ENCODE results near the gene ADAMTS7.
"Not testable (repeated sequence)": the region's sequence is repeated elsewhere in the genome, so short reads cannot be mapped to it uniquely, and the experiment has no call there.

Gene ADAMTS7

GRCh38 chr15:78753359-78753659 lies 58.0 kb downstream of the ADAMTS7 start:
- H3K4me1 ChIP-seq (ENCODE audit: control insufficient read depth, insufficient read depth, low read length); H3K9me3 ChIP-seq (ENCODE audit: control insufficient read depth, insufficient read depth, low read length); H3K36me3 ChIP-seq (ENCODE audit: control insufficient read depth, insufficient read depth, low read length); H3K9ac ChIP-seq (ENCODE audit: low read depth, low read length); H3K27me3 ChIP-seq (ENCODE audit: control insufficient read depth, insufficient read depth, low read length); H3K4me3 ChIP-seq (ENCODE audit: low read depth, low read length): not testable (repeated sequence)

- Histone ChIP-seq H3K4me1 (ENCODE audit: control insufficient read depth, insufficient read depth, low read length) (no peaks in the 10 kb centered on the region), H3K27me3 (ENCODE audit: control insufficient read depth, insufficient read depth, low read length) (peaks cover 2% of the 10 kb centered on the region), H3K9ac (ENCODE audit: low read depth, low read length) (no peak overlapping the region), H3K36me3 (ENCODE audit: control insufficient read depth, insufficient read depth, low read length) (no peaks in the 10 kb centered on the region), H3K4me3 (ENCODE audit: low read depth, low read length) (no peak overlapping the region), H3K9me3 (ENCODE audit: control insufficient read depth, insufficient read depth, low read length) (no peaks in the 10 kb centered on the region)
Measured at GRCh38 chr15:78752492-78753358, 58.5 kb downstream of the ADAMTS7 start.

GRCh38 chr15:78751602-78751979 lies 59.7 kb downstream of the ADAMTS7 start:
- Histone ChIP-seq H3K4me1 (ENCODE audit: control insufficient read depth, insufficient read depth, low read length) (no peaks in the 10 kb centered on the region), H3K9ac (ENCODE audit: low read depth, low read length) (no peak overlapping the region), H3K36me3 (ENCODE audit: control insufficient read depth, insufficient read depth, low read length) (no peaks in the 10 kb centered on the region), H3K9me3 (ENCODE audit: control insufficient read depth, insufficient read depth, low read length) (no peaks in the 10 kb centered on the region), H3K27me3 (ENCODE audit: control insufficient read depth, insufficient read depth, low read length) (peaks cover 2% of the 10 kb centered on the region), H3K4me3 (ENCODE audit: low read depth, low read length) (no peak overlapping the region)

- not testable (repeated sequence) for H3K4me1 ChIP-seq (ENCODE audit: control insufficient read depth, insufficient read depth, low read length); H3K36me3 ChIP-seq (ENCODE audit: control insufficient read depth, insufficient read depth, low read length); H3K9ac ChIP-seq (ENCODE audit: low read depth, low read length); H3K4me3 ChIP-seq (ENCODE audit: low read depth, low read length); H3K9me3 ChIP-seq (ENCODE audit: control insufficient read depth, insufficient read depth, low read length); H3K27me3 ChIP-seq (ENCODE audit: control insufficient read depth, insufficient read depth, low read length)
Measured at GRCh38 chr15:78750974-78751601, 60.2 kb downstream of the ADAMTS7 start.

- Histone ChIP-seq H3K36me3 (ENCODE audit: control insufficient read depth, insufficient read depth, low read length) (no peaks in the 10 kb centered on the region), H3K9me3 (ENCODE audit: control insufficient read depth, insufficient read depth, low read length) (no peaks in the 10 kb centered on the region), H3K4me1 (ENCODE audit: control insufficient read depth, insufficient read depth, low read length) (no peaks in the 10 kb centered on the region), H3K27me3 (ENCODE audit: control insufficient read depth, insufficient read depth, low read length) (peaks cover 2% of the 10 kb centered on the region), H3K4me3 (ENCODE audit: low read depth, low read length) (no peak overlapping the region), H3K9ac (ENCODE audit: low read depth, low read length) (no peak overlapping the region)
Measured at GRCh38 chr15:78750566-78750965, 60.7 kb downstream of the ADAMTS7 start.

- H3K4me1 ChIP-seq (ENCODE audit: control insufficient read depth, insufficient read depth, low read length): no peaks in the 10 kb centered on the region
- peaks cover 2% of the 10 kb centered on the region for H3K27me3 ChIP-seq (ENCODE audit: control insufficient read depth, insufficient read depth, low read length)
- H3K9ac ChIP-seq (ENCODE audit: low read depth, low read length): no peak overlapping the region
- H3K36me3 ChIP-seq (ENCODE audit: control insufficient read depth, insufficient read depth, low read length): no peaks in the 10 kb centered on the region
- no peak overlapping the region for H3K4me3 ChIP-seq (ENCODE audit: low read depth, low read length)
- H3K9me3 ChIP-seq (ENCODE audit: control insufficient read depth, insufficient read depth, low read length): no peaks in the 10 kb centered on the region
Measured at GRCh38 chr15:78749831-78750230, 61.4 kb downstream of the ADAMTS7 start.

- not testable (repeated sequence) for H3K9ac ChIP-seq (ENCODE audit: low read depth, low read length); H3K27me3 ChIP-seq (ENCODE audit: control insufficient read depth, insufficient read depth, low read length); H3K9me3 ChIP-seq (ENCODE audit: control insufficient read depth, insufficient read depth, low read length); H3K4me3 ChIP-seq (ENCODE audit: low read depth, low read length); H3K4me1 ChIP-seq (ENCODE audit: control insufficient read depth, insufficient read depth, low read length); H3K36me3 ChIP-seq (ENCODE audit: control insufficient read depth, insufficient read depth, low read length)
Measured at GRCh38 chr15:78747877-78748276, 63.4 kb downstream of the ADAMTS7 start.

GRCh38 chr15:78741674-78742073 lies 69.6 kb downstream of the ADAMTS7 start:
- not testable (repeated sequence) for H3K9me3 ChIP-seq (ENCODE audit: control insufficient read depth, insufficient read depth, low read length); H3K9ac ChIP-seq (ENCODE audit: low read depth, low read length)

GRCh38 chr15:78740904-78741274 lies 70.4 kb downstream of the ADAMTS7 start:
- no peaks in the 10 kb centered on the region for H3K4me1 ChIP-seq (ENCODE audit: control insufficient read depth, insufficient read depth, low read length)
- H3K9ac ChIP-seq (ENCODE audit: low read depth, low read length): no peak overlapping the region
- no peak overlapping the region for H3K4me3 ChIP-seq (ENCODE audit: low read depth, low read length)
- no peaks in the 10 kb centered on the region for H3K36me3 ChIP-seq (ENCODE audit: control insufficient read depth, insufficient read depth, low read length)
- H3K9me3 ChIP-seq (ENCODE audit: control insufficient read depth, insufficient read depth, low read length): no peaks in the 10 kb centered on the region
- no peaks in the 10 kb centered on the region for H3K27me3 ChIP-seq (ENCODE audit: control insufficient read depth, insufficient read depth, low read length)

More at GRCh38 chr15:78741674-78742073, 69.6 kb downstream of the ADAMTS7 start:
- H3K36me3 ChIP-seq (ENCODE audit: control insufficient read depth, insufficient read depth, low read length); H3K4me1 ChIP-seq (ENCODE audit: control insufficient read depth, insufficient read depth, low read length); H3K27me3 ChIP-seq (ENCODE audit: control insufficient read depth, insufficient read depth, low read length); H3K4me3 ChIP-seq (ENCODE audit: low read depth, low read length): not testable (repeated sequence)

- Histone ChIP-seq H3K27me3 (ENCODE audit: control insufficient read depth, insufficient read depth, low read length) (no peaks in the 10 kb centered on the region), H3K36me3 (ENCODE audit: control insufficient read depth, insufficient read depth, low read length) (no peaks in the 10 kb centered on the region), H3K4me1 (ENCODE audit: control insufficient read depth, insufficient read depth, low read length) (no peaks in the 10 kb centered on the region), H3K4me3 (ENCODE audit: low read depth, low read length) (no peak overlapping the region), H3K9ac (ENCODE audit: low read depth, low read length) (peak overlapping the region; percentile 37), H3K9me3 (ENCODE audit: control insufficient read depth, insufficient read depth, low read length) (no peaks in the 10 kb centered on the region)
Measured at GRCh38 chr15:78739996-78740903, 71.0 kb downstream of the ADAMTS7 start.

- H3K9me3 ChIP-seq (ENCODE audit: control insufficient read depth, insufficient read depth, low read length): no peaks in the 10 kb centered on the region
- no peak overlapping the region for H3K4me3 ChIP-seq (ENCODE audit: low read depth, low read length)
- no peaks in the 10 kb centered on the region for H3K4me1 ChIP-seq (ENCODE audit: control insufficient read depth, insufficient read depth, low read length)
- H3K36me3 ChIP-seq (ENCODE audit: control insufficient read depth, insufficient read depth, low read length): no peaks in the 10 kb centered on the region
- no peaks in the 10 kb centered on the region for H3K27me3 ChIP-seq (ENCODE audit: control insufficient read depth, insufficient read depth, low read length)
- H3K9ac ChIP-seq (ENCODE audit: low read depth, low read length): no peak overlapping the region
Measured at GRCh38 chr15:78739206-78739605, 72.1 kb downstream of the ADAMTS7 start.

All from iPS-15b (cell line).